ENCODE data around the gene PPP1R12C. TPM values are rescaled to one million over a fixed set of nuclear protein-coding genes. Genes with fewer than 3 reads are reported as not detected.
A peak's percentile ranks its signal among the peaks of the same experiment; 100 is the strongest.

The PPP1R12C gene
- total RNA-seq, 1 experiment from 2014 or later, result 92.3 TPM

- TF ChIP-seq, protein P1, sequence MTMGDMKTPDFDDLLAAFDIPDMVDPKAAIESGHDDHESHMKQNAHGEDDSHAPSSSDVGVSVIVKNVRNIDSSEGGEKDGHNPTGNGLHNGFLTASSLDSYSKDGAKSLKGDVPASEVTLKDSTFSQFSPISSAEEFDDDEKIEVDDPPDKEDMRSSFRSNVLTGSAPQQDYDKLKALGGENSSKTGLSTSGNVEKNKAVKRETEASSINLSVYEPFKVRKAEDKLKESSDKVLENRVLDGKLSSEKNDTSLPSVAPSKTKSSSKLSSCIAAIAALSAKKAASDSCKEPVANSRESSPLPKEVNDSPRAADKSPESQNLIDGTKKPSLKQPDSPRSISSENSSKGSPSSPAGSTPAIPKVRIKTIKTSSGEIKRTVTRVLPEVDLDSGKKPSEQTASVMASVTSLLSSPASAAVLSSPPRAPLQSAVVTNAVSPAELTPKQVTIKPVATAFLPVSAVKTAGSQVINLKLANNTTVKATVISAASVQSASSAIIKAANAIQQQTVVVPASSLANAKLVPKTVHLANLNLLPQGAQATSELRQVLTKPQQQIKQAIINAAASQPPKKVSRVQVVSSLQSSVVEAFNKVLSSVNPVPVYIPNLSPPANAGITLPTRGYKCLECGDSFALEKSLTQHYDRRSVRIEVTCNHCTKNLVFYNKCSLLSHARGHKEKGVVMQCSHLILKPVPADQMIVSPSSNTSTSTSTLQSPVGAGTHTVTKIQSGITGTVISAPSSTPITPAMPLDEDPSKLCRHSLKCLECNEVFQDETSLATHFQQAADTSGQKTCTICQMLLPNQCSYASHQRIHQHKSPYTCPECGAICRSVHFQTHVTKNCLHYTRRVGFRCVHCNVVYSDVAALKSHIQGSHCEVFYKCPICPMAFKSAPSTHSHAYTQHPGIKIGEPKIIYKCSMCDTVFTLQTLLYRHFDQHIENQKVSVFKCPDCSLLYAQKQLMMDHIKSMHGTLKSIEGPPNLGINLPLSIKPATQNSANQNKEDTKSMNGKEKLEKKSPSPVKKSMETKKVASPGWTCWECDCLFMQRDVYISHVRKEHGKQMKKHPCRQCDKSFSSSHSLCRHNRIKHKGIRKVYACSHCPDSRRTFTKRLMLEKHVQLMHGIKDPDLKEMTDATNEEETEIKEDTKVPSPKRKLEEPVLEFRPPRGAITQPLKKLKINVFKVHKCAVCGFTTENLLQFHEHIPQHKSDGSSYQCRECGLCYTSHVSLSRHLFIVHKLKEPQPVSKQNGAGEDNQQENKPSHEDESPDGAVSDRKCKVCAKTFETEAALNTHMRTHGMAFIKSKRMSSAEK (CRISPR knock-in tag; IDR thresholded peaks at IDR 0.05; ENCODE audit: borderline replicate concordance), result no peak
- TF ChIP-seq EMX1 (CRISPR knock-in tag; IDR thresholded peaks at IDR 0.05) (no peak), ZNF317 (CRISPR knock-in tag; IDR thresholded peaks at IDR 0.05; ENCODE audit: borderline replicate concordance, low read depth) (no peak), ZNF138 (CRISPR knock-in tag; conservative IDR thresholded peaks at IDR 0.05) (no peak), MXD4 (CRISPR knock-in tag; IDR thresholded peaks at IDR 0.05; ENCODE audit: borderline replicate concordance) (no peak), ATF2 (CRISPR knock-in tag; IDR thresholded peaks at IDR 0.05; ENCODE audit: borderline replicate concordance, low read depth) (no peak), CBFB (CRISPR knock-in tag; IDR thresholded peaks at IDR 0.05; ENCODE audit: low read depth) (peak; percentile 76; the same call in 1 of the 2 replicates), NR2C2 (CRISPR knock-in tag; IDR thresholded peaks at IDR 0.05) (peak; percentile 69), E2F5 (CRISPR knock-in tag; IDR thresholded peaks at IDR 0.05) (peak; percentile 67; the same call in 1 of the 2 replicates), IRF1 (CRISPR knock-in tag; IDR thresholded peaks at IDR 0.05) (no peak), NR3C1 (CRISPR knock-in tag; conservative IDR thresholded peaks at IDR 0.05; ENCODE audit: low read depth) (no peak), ARID4B (CRISPR knock-in tag; IDR thresholded peaks at IDR 0.05; ENCODE audit: borderline replicate concordance) (no peak), ETV6 (CRISPR knock-in tag; IDR thresholded peaks at IDR 0.05) (peak; percentile 56)
- TF ChIP-seq, protein P2, sequence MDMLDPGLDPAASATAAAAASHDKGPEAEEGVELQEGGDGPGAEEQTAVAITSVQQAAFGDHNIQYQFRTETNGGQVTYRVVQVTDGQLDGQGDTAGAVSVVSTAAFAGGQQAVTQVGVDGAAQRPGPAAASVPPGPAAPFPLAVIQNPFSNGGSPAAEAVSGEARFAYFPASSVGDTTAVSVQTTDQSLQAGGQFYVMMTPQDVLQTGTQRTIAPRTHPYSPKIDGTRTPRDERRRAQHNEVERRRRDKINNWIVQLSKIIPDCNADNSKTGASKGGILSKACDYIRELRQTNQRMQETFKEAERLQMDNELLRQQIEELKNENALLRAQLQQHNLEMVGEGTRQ (CRISPR knock-in tag; IDR thresholded peaks at IDR 0.05), result peak; percentile 34; the same call in 1 of the 2 replicates
- TF ChIP-seq, protein P3, sequence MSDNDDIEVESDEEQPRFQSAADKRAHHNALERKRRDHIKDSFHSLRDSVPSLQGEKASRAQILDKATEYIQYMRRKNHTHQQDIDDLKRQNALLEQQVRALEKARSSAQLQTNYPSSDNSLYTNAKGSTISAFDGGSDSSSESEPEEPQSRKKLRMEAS (CRISPR knock-in tag; IDR thresholded peaks at IDR 0.05), result peak; percentile 43
- TF ChIP-seq, protein P4, sequence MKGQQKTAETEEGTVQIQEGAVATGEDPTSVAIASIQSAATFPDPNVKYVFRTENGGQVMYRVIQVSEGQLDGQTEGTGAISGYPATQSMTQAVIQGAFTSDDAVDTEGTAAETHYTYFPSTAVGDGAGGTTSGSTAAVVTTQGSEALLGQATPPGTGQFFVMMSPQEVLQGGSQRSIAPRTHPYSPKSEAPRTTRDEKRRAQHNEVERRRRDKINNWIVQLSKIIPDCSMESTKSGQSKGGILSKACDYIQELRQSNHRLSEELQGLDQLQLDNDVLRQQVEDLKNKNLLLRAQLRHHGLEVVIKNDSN (CRISPR knock-in tag; IDR thresholded peaks at IDR 0.05), result no peak
- TF ChIP-seq, protein P5, sequence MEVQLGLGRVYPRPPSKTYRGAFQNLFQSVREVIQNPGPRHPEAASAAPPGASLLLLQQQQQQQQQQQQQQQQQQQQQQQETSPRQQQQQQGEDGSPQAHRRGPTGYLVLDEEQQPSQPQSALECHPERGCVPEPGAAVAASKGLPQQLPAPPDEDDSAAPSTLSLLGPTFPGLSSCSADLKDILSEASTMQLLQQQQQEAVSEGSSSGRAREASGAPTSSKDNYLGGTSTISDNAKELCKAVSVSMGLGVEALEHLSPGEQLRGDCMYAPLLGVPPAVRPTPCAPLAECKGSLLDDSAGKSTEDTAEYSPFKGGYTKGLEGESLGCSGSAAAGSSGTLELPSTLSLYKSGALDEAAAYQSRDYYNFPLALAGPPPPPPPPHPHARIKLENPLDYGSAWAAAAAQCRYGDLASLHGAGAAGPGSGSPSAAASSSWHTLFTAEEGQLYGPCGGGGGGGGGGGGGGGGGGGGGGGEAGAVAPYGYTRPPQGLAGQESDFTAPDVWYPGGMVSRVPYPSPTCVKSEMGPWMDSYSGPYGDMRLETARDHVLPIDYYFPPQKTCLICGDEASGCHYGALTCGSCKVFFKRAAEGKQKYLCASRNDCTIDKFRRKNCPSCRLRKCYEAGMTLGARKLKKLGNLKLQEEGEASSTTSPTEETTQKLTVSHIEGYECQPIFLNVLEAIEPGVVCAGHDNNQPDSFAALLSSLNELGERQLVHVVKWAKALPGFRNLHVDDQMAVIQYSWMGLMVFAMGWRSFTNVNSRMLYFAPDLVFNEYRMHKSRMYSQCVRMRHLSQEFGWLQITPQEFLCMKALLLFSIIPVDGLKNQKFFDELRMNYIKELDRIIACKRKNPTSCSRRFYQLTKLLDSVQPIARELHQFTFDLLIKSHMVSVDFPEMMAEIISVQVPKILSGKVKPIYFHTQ (CRISPR knock-in tag; IDR thresholded peaks at IDR 0.05), result no peak
- TF ChIP-seq, protein P6, sequence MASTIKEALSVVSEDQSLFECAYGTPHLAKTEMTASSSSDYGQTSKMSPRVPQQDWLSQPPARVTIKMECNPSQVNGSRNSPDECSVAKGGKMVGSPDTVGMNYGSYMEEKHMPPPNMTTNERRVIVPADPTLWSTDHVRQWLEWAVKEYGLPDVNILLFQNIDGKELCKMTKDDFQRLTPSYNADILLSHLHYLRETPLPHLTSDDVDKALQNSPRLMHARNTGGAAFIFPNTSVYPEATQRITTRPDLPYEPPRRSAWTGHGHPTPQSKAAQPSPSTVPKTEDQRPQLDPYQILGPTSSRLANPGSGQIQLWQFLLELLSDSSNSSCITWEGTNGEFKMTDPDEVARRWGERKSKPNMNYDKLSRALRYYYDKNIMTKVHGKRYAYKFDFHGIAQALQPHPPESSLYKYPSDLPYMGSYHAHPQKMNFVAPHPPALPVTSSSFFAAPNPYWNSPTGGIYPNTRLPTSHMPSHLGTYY (CRISPR knock-in tag; IDR thresholded peaks at IDR 0.05), result no peak
These were observed 1.1 kb upstream of the PPP1R12C start (continued) for GRCh38 chr19:55118401-55118991.

Measured in WTC11 (cell line).